Fibroblast of lung (primary cell): ENCODE measurements around the gene IRGM. TPM values are rescaled to one million over a fixed set of nuclear protein-coding genes. Genes with fewer than 3 reads are reported as not detected.

Source experiments
- DNase-seq, 2 donors: peaks; one replicate each; pipeline versions ENCODE4 v3.0.0 to v3.0.0-alpha.2; 2010; ENCODE audit warnings: low read depth in 2 of 2
- H2AFZ ChIP-seq: 2 replicates; pipeline ENCODE4 v1.5.1; 2012; ENCODE audit warnings: low read length, control low read depth, inconsistent platforms
- H3K27ac ChIP-seq: 2 replicates; pipeline ENCODE4 v1.5.1; 2011; ENCODE audit warnings: low read length, control low read depth; ENCODE audit not compliant: insufficient read depth
- H3K27me3 ChIP-seq: 2 replicates; pipeline ENCODE4 v1.5.1; 2011; ENCODE audit warnings: mild to moderate bottlenecking, low read length; ENCODE audit not compliant: control insufficient read depth, insufficient read depth
- H3K36me3 ChIP-seq: 2 replicates; pipeline ENCODE4 v1.5.1; 2011; ENCODE audit warnings: low read length; ENCODE audit not compliant: control insufficient read depth, insufficient read depth
- H3K4me1 ChIP-seq: 2 replicates; pipeline ENCODE4 v1.5.1; 2011; ENCODE audit warnings: low read length; ENCODE audit not compliant: control insufficient read depth, insufficient read depth; ENCODE audit errors: extremely low read depth
- H3K4me2 ChIP-seq: 2 replicates; pipeline ENCODE4 v1.5.1; 2011; ENCODE audit warnings: low read length, control low read depth; ENCODE audit not compliant: insufficient read depth; ENCODE audit errors: extremely low read depth
- H3K4me3 ChIP-seq, 4 experiments: fragments of 200-600 bp in 1 of 4; sonication (generic) in 1 of 4; replicated peaks in 1 of 4; 2 replicates each; pipeline ENCODE4 v1.5.1; 2011 to 2016; ENCODE audit warnings: low read length in 4 of 4, low read depth in 3 of 4, mild to moderate bottlenecking in 3 of 4, control low read depth in 2 of 4, inconsistent platforms in 1 of 4, mixed read lengths in 1 of 4; ENCODE audit not compliant: insufficient read depth in 1 of 4; ENCODE audit errors: control extremely low read depth in 1 of 4
- H3K79me2 ChIP-seq: 2 replicates; pipeline ENCODE4 v1.5.1; 2012; ENCODE audit warnings: mild to moderate bottlenecking, low read length, inconsistent platforms; ENCODE audit not compliant: control insufficient read depth, insufficient read depth
- H3K9ac ChIP-seq: 2 replicates; pipeline ENCODE4 v1.5.1; 2011; ENCODE audit warnings: mild to moderate bottlenecking, low read length, control low read depth; ENCODE audit not compliant: insufficient read depth
- H3K9me3 ChIP-seq: 2 replicates; pipeline ENCODE4 v1.5.1; 2012; ENCODE audit warnings: low read depth, low read length; ENCODE audit not compliant: control insufficient read depth, insufficient read depth
- H4K20me1 ChIP-seq: 2 replicates; pipeline ENCODE4 v1.5.1; 2011; ENCODE audit warnings: low read length; ENCODE audit not compliant: control insufficient read depth, insufficient read depth; ENCODE audit errors: extremely low read depth
- CTCF ChIP-seq, 2 donors: IDR thresholded peaks in 1 of 2; conservative IDR thresholded peaks in 1 of 2; 1 replicate in 1 of 2; 2 replicates in 1 of 2; pipeline ENCODE4 v1.5.1; 2011 to 2012; ENCODE audit warnings: low read length in 2 of 2, control low read depth in 1 of 2, inconsistent platforms in 1 of 2, low read depth in 1 of 2, mild to moderate bottlenecking in 1 of 2
- EZH2 ChIP-seq: IDR thresholded peaks from 2 replicates; pipeline ENCODE4 v1.5.1; 2012; ENCODE audit warnings: low read length, control low read depth, mild to moderate bottlenecking; ENCODE audit errors: missing control alignments
- polyA plus RNA-seq, 2 donors: library from polyadenylated mRNA; depleted of rRNA in 1 of 2; stranded (reverse) in 1 of 2; unstranded in 1 of 2; fragments of >200 nt; gene quantifications; 2 replicates each; pipeline ENCODE4 v1.2.1, GENCODE V29; 2011 to 2012; ENCODE audit warnings: missing spikeins in 1 of 2
- total RNA-seq: library from RNA; depleted of rRNA; stranded (reverse); fragments of >200 nt; gene quantifications from 2 replicates; pipeline ENCODE4 v1.2.1, GENCODE V29; 2014

The IRGM gene
- total and polyA plus RNA-seq, 2 donors (not counting 1 experiment from before 2014, with no cell fraction given), result 0.17 TPM

GRCh38 chr5:150860246-150860821, 14.0 kb downstream of the IRGM start:
- Histone ChIP-seq H4K20me1 (no peaks in the 10 kb centered on the region), H3K4me3 (no peak overlapping the region), H2AFZ (no peak overlapping the region), H3K27ac (no peak overlapping the region), H3K27me3 (no peaks in the 10 kb centered on the region), H3K9ac (no peak overlapping the region), H3K4me1 (no peaks in the 10 kb centered on the region), H3K36me3 (no peaks in the 10 kb centered on the region), H3K79me2 (no peaks in the 10 kb centered on the region), H3K4me2 (no peak overlapping the region), H3K9me3 (no peaks in the 10 kb centered on the region)
- TF ChIP-seq CTCF (conservative IDR thresholded peaks at IDR 0.05 in 1 of 2, IDR thresholded peaks at IDR 0.05 in 1 of 2; ENCODE audit: low read depth in 1 of 2, low read length in 2 of 2), result no peak
- no peak for TF ChIP-seq EZH2
- DNase-seq, result no peak

- Histone ChIP-seq H2AFZ (no peak overlapping the region), H3K79me2 (no peaks in the 10 kb centered on the region), H3K27me3 (no peaks in the 10 kb centered on the region), H3K27ac (no peak overlapping the region), H3K4me2 (no peak overlapping the region), H3K4me3 (no peak overlapping the region), H3K9me3 (no peaks in the 10 kb centered on the region), H4K20me1 (no peaks in the 10 kb centered on the region), H3K9ac (no peak overlapping the region), H3K4me1 (no peaks in the 10 kb centered on the region), H3K36me3 (no peaks in the 10 kb centered on the region)
- TF ChIP-seq CTCF (conservative IDR thresholded peaks at IDR 0.05 in 1 of 2, IDR thresholded peaks at IDR 0.05 in 1 of 2; ENCODE audit: low read depth in 1 of 2, low read length in 2 of 2) (no peak), EZH2 (no peak)
- DNase-seq, result no peak
Measured at GRCh38 chr5:150862070-150862469, 15.7 kb downstream of the IRGM start.

- Histone ChIP-seq H3K27ac (no peak overlapping the region), H3K4me3 (no peak overlapping the region), H4K20me1 (no peaks in the 10 kb centered on the region), H3K9me3 (no peaks in the 10 kb centered on the region), H3K79me2 (no peaks in the 10 kb centered on the region), H3K4me2 (no peak overlapping the region), H2AFZ (no peak overlapping the region), H3K36me3 (no peaks in the 10 kb centered on the region), H3K4me1 (no peaks in the 10 kb centered on the region), H3K27me3 (no peaks in the 10 kb centered on the region), H3K9ac (no peak overlapping the region)
- DNase-seq, result peak in 1 of 2 donors; percentile 4
- TF ChIP-seq EZH2 (no peak), CTCF (conservative IDR thresholded peaks at IDR 0.05 in 1 of 2, IDR thresholded peaks at IDR 0.05 in 1 of 2; ENCODE audit: low read depth in 1 of 2, low read length in 2 of 2) (no peak)
Measured at GRCh38 chr5:150879358-150879757, 33.0 kb downstream of the IRGM start.
